ENCODE results near the gene THSD1.

DNA sequence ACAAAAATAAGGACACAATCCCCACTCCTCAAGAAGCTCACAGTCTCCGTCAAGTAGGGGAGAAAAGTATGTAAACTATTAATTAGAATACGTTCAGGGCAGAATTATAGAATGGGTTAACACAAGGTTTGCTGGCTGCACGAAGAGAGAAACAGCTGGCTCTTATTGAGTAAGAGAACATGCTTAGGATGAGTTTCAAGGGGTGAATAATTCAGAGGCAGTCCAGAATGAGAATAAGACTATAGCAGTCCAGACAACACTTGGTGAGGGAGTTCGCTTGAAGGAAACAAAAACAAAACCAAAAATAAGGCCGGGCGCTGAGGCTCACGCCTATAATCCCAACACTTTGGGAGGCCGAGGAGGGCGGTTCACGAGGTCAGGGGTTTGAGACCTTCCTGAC is 61.9 kb downstream of the THSD1 start:
- TF ChIP-seq EZH2 (IDR thresholded peaks at IDR 0.05): no peak
- TF ChIP-seq POLR2AphosphoS5 (IDR thresholded peaks at IDR 0.05; ENCODE audit: borderline replicate concordance, low read depth, low read length): no peak
